HCT116 (cell line): ENCODE results near the gene RCOR1. TPM values are rescaled to one million over a fixed set of nuclear protein-coding genes. Genes with fewer than 3 reads are reported as not detected.

Source experiments
- ATAC-seq: fragments of 200-7000 bp; cut with Tn5 transposase; 2 replicates; pipeline ENCODE4 v1.9.1; 2020; ENCODE audit warnings: mild to moderate bottlenecking, moderate library complexity
- BruUV-seq: library from RNA; stranded (reverse); fragments of 400-500 nt; replicated peaks from 2 replicates; lab custom pipeline; 2021; lab: Mats Ljungman, UMichigan
- CTCF ChIA-PET: fragments of 300-600 bp; sonication (Branson Sonifier 250); formaldehyde crosslinking; loops from one replicate; lab custom pipeline; 2021; ENCODE audit warnings: antibody characterized with exemption; lab: Charles Lee
- POLR2A ChIA-PET: fragments of 300-600, 350-600 bp; sonication (Branson Sonifier 250); formaldehyde crosslinking; loops from one replicate; lab custom pipeline; 2021; ENCODE audit warnings: antibody characterized with exemption; lab: Charles Lee
- RAD21 ChIA-PET, 2 experiments: fragments of 300-600 bp; sonication (Branson Sonifier 250); formaldehyde crosslinking; loops; one replicate each; lab custom pipeline; 2023; ENCODE audit warnings: low total read pairs in 2 of 2; ENCODE audit not compliant: uncharacterized antibody in 2 of 2, unreplicated experiment in 2 of 2, low non-redundant PET in 1 of 2; lab: Charles Lee
- DNase-seq: peaks from one replicate; pipeline ENCODE4 v3.0.0-alpha.2; 2010; ENCODE audit warnings: low read depth, low spot score
- H2AFZ ChIP-seq: fragments of 200-600 bp; shearing (Covaris generic), sonication (generic); 2 replicates; pipeline ENCODE4 v1.6.1; 2017; ENCODE audit warnings: low read depth, mixed run types, mixed read lengths, antibody characterized with exemption, low read length; ENCODE audit not compliant: poor library complexity, severe bottlenecking
- H3K27ac ChIP-seq: 2 replicates; pipeline ENCODE4 v1.5.1; 2012; ENCODE audit warnings: low read depth, low read length
- H3K27me3 ChIP-seq: fragments of 200-600 bp; sonication (generic); 2 replicates; pipeline ENCODE4 v1.6.1; 2016; ENCODE audit warnings: mixed run types, low read length, mixed read lengths; ENCODE audit not compliant: insufficient read depth
- H3K36me3 ChIP-seq, 2 experiments: fragments of 200-500 bp in 1 of 2; fragments of 200-600 bp in 1 of 2; sonication (Bioruptor generic) in 1 of 2; sonication (generic) in 1 of 2; 2 replicates each; pipeline versions ENCODE4 v1.5.1 to v1.6.1; 2014 to 2016; ENCODE audit warnings: low read length in 2 of 2, inconsistent platforms in 1 of 2, mixed read lengths in 1 of 2, mixed run types in 1 of 2; ENCODE audit not compliant: insufficient read depth in 2 of 2, control insufficient read depth in 1 of 2
- H3K4me1 ChIP-seq, 2 experiments: fragments of 200-600 bp in 1 of 2; sonication (generic) in 1 of 2; 2 replicates each; pipeline versions ENCODE4 v1.5.1 to v1.6.1; 2012 to 2017; ENCODE audit warnings: low read length in 2 of 2, inconsistent platforms in 1 of 2, mild to moderate bottlenecking in 1 of 2, mixed read lengths in 1 of 2, mixed run types in 1 of 2, moderate library complexity in 1 of 2; ENCODE audit not compliant: insufficient read depth in 2 of 2, control insufficient read depth in 1 of 2
- H3K4me2 ChIP-seq: fragments of 200-600 bp; sonication (generic); 2 replicates; pipeline ENCODE4 v1.6.1; 2017; ENCODE audit warnings: mixed run types, low read length, mixed read lengths
- H3K4me3 ChIP-seq, 2 experiments: fragments of 200-600 bp in 1 of 2; sonication (generic) in 1 of 2; replicated peaks in 1 of 2; 2 replicates each; pipeline ENCODE4 v1.5.1; 2011 to 2016; ENCODE audit warnings: low read length in 2 of 2, control low read depth in 1 of 2, low read depth in 1 of 2, mild to moderate bottlenecking in 1 of 2, mixed read lengths in 1 of 2, mixed run types in 1 of 2
- H3K79me2 ChIP-seq: fragments of 200-600 bp; sonication (generic); 2 replicates; pipeline ENCODE4 v1.6.1; 2017; ENCODE audit warnings: mild to moderate bottlenecking, mixed run types, low read length, moderate library complexity, mixed read lengths; ENCODE audit not compliant: insufficient read depth
- H3K9ac ChIP-seq: fragments of 200-600 bp; sonication (generic); 2 replicates; pipeline ENCODE4 v1.6.1; 2016; ENCODE audit warnings: low read length, mixed read lengths
- H3K9me2 ChIP-seq: fragments of 200-600 bp; sonication (generic), shearing (Covaris generic); 2 replicates; pipeline ENCODE4 v1.6.1; 2017; ENCODE audit warnings: mixed run types, mild to moderate bottlenecking, moderate library complexity; ENCODE audit not compliant: insufficient read depth
- H3K9me3 ChIP-seq, 2 experiments: fragments of 200-500 bp in 1 of 2; fragments of 200-600 bp in 1 of 2; sonication (Bioruptor generic) in 1 of 2; sonication (generic) in 1 of 2; 2 replicates each; pipeline ENCODE4 v1.6.1; 2014 to 2017; ENCODE audit warnings: low read length in 2 of 2, mixed read lengths in 2 of 2, inconsistent platforms in 1 of 2, low read depth in 1 of 2, mild to moderate bottlenecking in 1 of 2, mixed run types in 1 of 2, moderate library complexity in 1 of 2; ENCODE audit not compliant: control insufficient read depth in 1 of 2, insufficient read depth in 1 of 2
- H4K20me1 ChIP-seq: fragments of 200-600 bp; sonication (generic), shearing (Covaris generic); 2 replicates; pipeline ENCODE4 v1.6.1; 2017; ENCODE audit warnings: mixed run types, mild to moderate bottlenecking, moderate library complexity; ENCODE audit not compliant: insufficient read depth
- CBX3 ChIP-seq: IDR thresholded peaks from 2 replicates; pipeline ENCODE4 v1.6.1; 2012; ENCODE audit warnings: low read depth
- CEBPB ChIP-seq: IDR thresholded peaks from 2 replicates; pipeline ENCODE4 v1.6.1; 2012; ENCODE audit warnings: low read depth
- CTCF ChIP-seq, 3 experiments: fragments of 200-600 bp in 1 of 3; sonication (generic) in 1 of 3; IDR thresholded peaks in 2 of 3; conservative IDR thresholded peaks in 1 of 3; 2 replicates each; pipeline ENCODE4 v1.5.1; 2012 to 2017; ENCODE audit warnings: low read depth in 2 of 3, low read length in 2 of 3, antibody characterized with exemption in 1 of 3, borderline replicate concordance in 1 of 3, control low read depth in 1 of 3, mild to moderate bottlenecking in 1 of 3, mixed read lengths in 1 of 3, mixed run types in 1 of 3, moderate library complexity in 1 of 3; ENCODE audit not compliant: insufficient read depth in 1 of 3
- ELF1 ChIP-seq: IDR thresholded peaks from 2 replicates; pipeline ENCODE4 v1.6.1; 2012; ENCODE audit warnings: low read depth, borderline replicate concordance
- EZH2 ChIP-seq: fragments of 200-600 bp; sonication (generic); IDR thresholded peaks from 2 replicates; pipeline ENCODE4 v1.6.1; 2017; ENCODE audit warnings: antibody characterized with exemption, mixed run types
- EZH2phosphoT487 ChIP-seq: fragments of 200-600 bp; IDR thresholded peaks from 2 replicates; pipeline ENCODE4 v1.6.1; 2018; ENCODE audit warnings: antibody characterized with exemption, borderline replicate concordance
- FOSL1 ChIP-seq: IDR thresholded peaks from 2 replicates; pipeline ENCODE4 v1.6.1; 2012; ENCODE audit warnings: low read depth
- JUND ChIP-seq: IDR thresholded peaks from 2 replicates; pipeline ENCODE4 v1.6.1; 2012
- POLR2A ChIP-seq: IDR thresholded peaks from 2 replicates; pipeline ENCODE4 v1.7.0; 2011; ENCODE audit warnings: borderline replicate concordance; ENCODE audit not compliant: insufficient read depth, insufficient read length; ENCODE audit errors: extremely low read depth
- POLR2AphosphoS5 ChIP-seq: IDR thresholded peaks from 2 replicates; pipeline ENCODE4 v1.6.1; 2011; ENCODE audit warnings: mild to moderate bottlenecking, low read depth, low read length, moderate library complexity
- RAD21 ChIP-seq: IDR thresholded peaks from 2 replicates; pipeline ENCODE4 v1.6.1; 2012; ENCODE audit warnings: low read depth, mild to moderate bottlenecking
- SP1 ChIP-seq: IDR thresholded peaks from 2 replicates; pipeline ENCODE4 v1.6.1; 2012; ENCODE audit warnings: low read depth
- SRF ChIP-seq: IDR thresholded peaks from 2 replicates; pipeline ENCODE4 v1.6.1; 2012; ENCODE audit warnings: low read depth
- TCF7L2 ChIP-seq: IDR thresholded peaks from 2 replicates; pipeline ENCODE4 v1.7.0; 2011; ENCODE audit warnings: borderline replicate concordance, inconsistent platforms; ENCODE audit not compliant: insufficient read depth, insufficient read length; ENCODE audit errors: extremely low read depth
- YY1 ChIP-seq: IDR thresholded peaks from 2 replicates; pipeline ENCODE4 v1.6.1; 2011; ENCODE audit warnings: low read length, low read depth, moderate library complexity, mild to moderate bottlenecking; ENCODE audit not compliant: insufficient replicate concordance; ENCODE audit errors: extremely low read depth
- ZFX ChIP-seq: fragments of 450-650 bp; IDR thresholded peaks from 2 replicates; pipeline ENCODE4 v1.6.1; 2017
- ZNF274 ChIP-seq: fragments of 200-500 bp; sonication (Bioruptor generic); IDR thresholded peaks from 2 replicates; pipeline ENCODE4 v1.6.1; 2014; ENCODE audit warnings: mild to moderate bottlenecking, low read depth, low read length, inconsistent platforms
- intact Hi-C: fragments of 100-400 bp; cut with micrococcal nuclease; formaldehyde crosslinking; loops from 2 replicates; pipeline ENCODE4 v1.10.0; 2022
- total RNA-seq: library from RNA; stranded (reverse); gene quantifications from one replicate; pipeline ENCODE4 v1.2.1, GENCODE V29; 2021; ENCODE audit not compliant: unreplicated experiment
- TF ChIP-seq, protein P1 (sequence below): IDR thresholded peaks from 2 replicates; pipeline ENCODE4 v1.6.1; 2012
- TF ChIP-seq, protein P2 (sequence below): IDR thresholded peaks from 2 replicates; pipeline ENCODE4 v1.6.1; 2012

RCOR1 gene
- total RNA-seq, 1 experiment from 2014 or later: 30.7 TPM

DNA sequence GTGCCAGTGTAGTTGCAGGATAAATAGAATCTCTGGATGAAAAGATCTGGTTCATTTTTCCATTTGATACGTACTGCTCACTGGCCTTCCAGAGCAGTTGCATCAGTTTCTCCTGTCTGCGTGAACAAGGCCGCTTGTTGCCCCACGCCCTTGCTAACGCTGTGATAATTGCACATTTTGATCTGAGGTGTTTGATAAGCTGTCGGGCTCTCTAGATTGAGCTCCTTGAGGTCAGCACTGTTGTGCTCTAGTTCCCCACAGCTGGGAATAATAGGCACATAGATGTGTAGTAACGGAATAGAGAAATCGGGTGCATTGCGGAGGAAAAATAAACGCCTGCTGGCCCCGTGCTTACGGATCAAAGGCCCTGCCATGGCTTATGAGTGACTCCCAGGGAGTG lies 142.0 kb downstream of the RCOR1 start:
- Histone ChIP-seq H3K9me3 (no peaks in the 10 kb centered on the region), H3K9ac (no peak overlapping the region), H3K36me3 (0 out of 4 replicates have a peak, but pooled peaks cover 0 to 6% of the 10 kb centered on the region in 2 experiments), H3K27ac (no peak overlapping the region), H3K4me1 (no peaks in the 10 kb centered on the region), H3K27me3 (no peaks in the 10 kb centered on the region), H3K4me3 (no peak overlapping the region), H4K20me1 (no peaks in the 10 kb centered on the region), H3K79me2 (0 out of 2 replicates have a peak, but pooled peaks cover 3% of the 10 kb centered on the region), H3K9me2 (no peaks in the 10 kb centered on the region), H3K4me2 (no peak overlapping the region), H2AFZ (no peak overlapping the region)
- ChIA-PET RAD21 (no interaction called here), CTCF (interaction anchor here (1.1 kb wide), 1 partner anchor 40 kb away, joined by 3 read pairs; no protein-coding TSS in a partner anchor), POLR2A (no interaction called here)
- no peak for ATAC-seq
- TF ChIP-seq EZH2 (no peak), CEBPB (no peak), CBX3 (no peak), ZNF274 (no peak), JUND (no peak), POLR2A (no peak), FOSL1 (no peak), POLR2AphosphoS5 (no peak), ZFX (no peak), TCF7L2 (no peak), ELF1 (no peak), YY1 (no peak), EZH2phosphoT487 (no peak), RAD21 (no peak), SRF (no peak), CTCF (IDR thresholded peaks at IDR 0.05 in 2 of 3, conservative IDR thresholded peaks at IDR 0.05 in 1 of 3; ENCODE audit: borderline replicate concordance in 1 of 3, insufficient read depth in 1 of 3, low read depth in 2 of 3, low read length in 2 of 3) (no peak), SP1 (no peak)
- TF ChIP-seq, protein P1, sequence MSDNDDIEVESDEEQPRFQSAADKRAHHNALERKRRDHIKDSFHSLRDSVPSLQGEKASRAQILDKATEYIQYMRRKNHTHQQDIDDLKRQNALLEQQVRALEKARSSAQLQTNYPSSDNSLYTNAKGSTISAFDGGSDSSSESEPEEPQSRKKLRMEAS: no peak
- TF ChIP-seq, protein P2, sequence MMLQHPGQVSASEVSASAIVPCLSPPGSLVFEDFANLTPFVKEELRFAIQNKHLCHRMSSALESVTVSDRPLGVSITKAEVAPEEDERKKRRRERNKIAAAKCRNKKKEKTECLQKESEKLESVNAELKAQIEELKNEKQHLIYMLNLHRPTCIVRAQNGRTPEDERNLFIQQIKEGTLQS: no peak
- DNase-seq: no peak
- intact Hi-C loops: no loop called here
- no TSS peak for BruUV-seq
